WTC11 (cell line): ENCODE data around the gene TFAP2D. TPM values are rescaled to one million over a fixed set of nuclear protein-coding genes. Genes with fewer than 3 reads are reported as not detected.

Source experiments
- ATAC-seq: fragments of 200-7000 bp; cut with Tn5 transposase; 2 replicates; pipeline ENCODE4 v1.10.0; 2021; ENCODE audit warnings: mild to moderate bottlenecking, moderate library complexity
- CTCF ChIA-PET: fragments of 300-600 bp; sonication (Branson Sonifier 250); formaldehyde crosslinking; loops from one replicate; lab custom pipeline; 2021; ENCODE audit warnings: antibody characterized with exemption; lab: Charles Lee
- POLR2A ChIA-PET: fragments of 350-600 bp; sonication (Branson Sonifier 250); formaldehyde crosslinking; loops from one replicate; lab custom pipeline; 2021; ENCODE audit warnings: antibody characterized with exemption; lab: Charles Lee
- DNase-seq: peaks from one replicate; pipeline ENCODE4 v3.0.0; 2021; ENCODE audit warnings: low spot score
- H3K27ac Mint-ChIP-seq: 2 replicates; pipeline ENCODE4 v1.8.0; 2021; ENCODE audit warnings: mixed read lengths
- H3K27me3 Mint-ChIP-seq: 2 replicates; pipeline ENCODE4 v1.8.0; 2021; ENCODE audit warnings: low read depth, mild to moderate bottlenecking, moderate library complexity, mixed read lengths
- H3K36me3 Mint-ChIP-seq: 2 replicates; pipeline ENCODE4 v1.8.0; 2021; ENCODE audit warnings: mixed read lengths
- H3K4me1 Mint-ChIP-seq: 2 replicates; pipeline ENCODE4 v1.8.0; 2022; ENCODE audit warnings: mixed read lengths
- H3K4me3 Mint-ChIP-seq: 2 replicates; pipeline ENCODE4 v1.8.0; 2021; ENCODE audit warnings: mild to moderate bottlenecking, moderate library complexity, mixed read lengths
- H3K9me3 Mint-ChIP-seq: 2 replicates; pipeline ENCODE4 v1.8.0; 2021; ENCODE audit warnings: mixed read lengths
- AFF4 ChIP-seq: sonication (generic); formaldehyde crosslinking; IDR thresholded peaks from 2 replicates; pipeline ENCODE4 v1.8.1; 2023; ENCODE audit warnings: mild to moderate bottlenecking, missing genetic modification reagents, borderline replicate concordance
- ATF6 ChIP-seq: sonication (generic); formaldehyde crosslinking; IDR thresholded peaks from 2 replicates; pipeline ENCODE4 v1.8.1; 2023; ENCODE audit warnings: mild to moderate bottlenecking, missing genetic modification reagents
- CBFB ChIP-seq: sonication (generic); formaldehyde crosslinking; IDR thresholded peaks from 2 replicates; pipeline ENCODE4 v1.8.1; 2022; ENCODE audit warnings: mild to moderate bottlenecking, low read depth, missing genetic modification reagents
- CREB1 ChIP-seq: sonication (generic); formaldehyde crosslinking; IDR thresholded peaks from 2 replicates; pipeline ENCODE4 v1.8.0; 2023; ENCODE audit warnings: mild to moderate bottlenecking, missing genetic modification reagents
- CREM ChIP-seq: sonication (generic); formaldehyde crosslinking; IDR thresholded peaks from 2 replicates; pipeline ENCODE4 v1.8.1; 2022; ENCODE audit warnings: mild to moderate bottlenecking, missing genetic modification reagents, moderate library complexity
- ETV6 ChIP-seq: sonication (generic); formaldehyde crosslinking; IDR thresholded peaks from 2 replicates; pipeline ENCODE4 v1.8.1; 2022; ENCODE audit warnings: mild to moderate bottlenecking, missing genetic modification reagents
- MLX ChIP-seq: sonication (generic); formaldehyde crosslinking; IDR thresholded peaks from 2 replicates; pipeline ENCODE4 v1.8.1; 2023; ENCODE audit warnings: mild to moderate bottlenecking, missing genetic modification reagents, moderate library complexity
- PRRX2 ChIP-seq: fragments of 250-450 bp; sonication (Bioruptor Pico); IDR thresholded peaks from 2 replicates; pipeline ENCODE4 v1.8.0; 2021; ENCODE audit warnings: mild to moderate bottlenecking
- RELA ChIP-seq: sonication (generic); formaldehyde crosslinking; IDR thresholded peaks from 2 replicates; pipeline ENCODE4 v1.8.1; 2022; ENCODE audit warnings: missing genetic modification reagents, mild to moderate bottlenecking, borderline replicate concordance
- RORB ChIP-seq: fragments of 250-450 bp; sonication (Bioruptor Pico); IDR thresholded peaks from 2 replicates; pipeline ENCODE4 v1.9.0; 2021; ENCODE audit warnings: mild to moderate bottlenecking
- SMAD4 ChIP-seq: sonication (generic); formaldehyde crosslinking; IDR thresholded peaks from 2 replicates; pipeline ENCODE4 v1.8.0; 2022; ENCODE audit warnings: mild to moderate bottlenecking, missing genetic modification reagents
- TEAD4 ChIP-seq: sonication (generic); formaldehyde crosslinking; IDR thresholded peaks from 2 replicates; pipeline ENCODE4 v1.8.0; 2022; ENCODE audit warnings: mild to moderate bottlenecking, missing genetic modification reagents
- USF1 ChIP-seq: sonication (generic); formaldehyde crosslinking; IDR thresholded peaks from 2 replicates; pipeline ENCODE4 v1.8.0; 2022; ENCODE audit warnings: mild to moderate bottlenecking, missing genetic modification reagents
- ZBTB21 ChIP-seq: sonication (generic); formaldehyde crosslinking; IDR thresholded peaks from 2 replicates; pipeline ENCODE4 v1.8.1; 2023; ENCODE audit warnings: mild to moderate bottlenecking, missing genetic modification reagents, borderline replicate concordance
- ZBTB43 ChIP-seq: sonication (generic); formaldehyde crosslinking; IDR thresholded peaks from 2 replicates; pipeline ENCODE4 v1.8.1; 2023; ENCODE audit warnings: mild to moderate bottlenecking, missing genetic modification reagents
- ZNF121 ChIP-seq: sonication (generic); formaldehyde crosslinking; IDR thresholded peaks from 2 replicates; pipeline ENCODE4 v1.8.0; 2023; ENCODE audit warnings: missing genetic modification reagents
- ZNF423 ChIP-seq: fragments of 250-450 bp; sonication (Bioruptor Pico); IDR thresholded peaks from 2 replicates; pipeline ENCODE4 v2.1.2; 2022; ENCODE audit warnings: mild to moderate bottlenecking, moderate library complexity
- ZNF425 ChIP-seq: fragments of 250-450 bp; sonication (Bioruptor Pico); conservative IDR thresholded peaks from 2 replicates; pipeline ENCODE4 v1.9.0; 2021; ENCODE audit warnings: mild to moderate bottlenecking
- ZNF512 ChIP-seq: sonication (generic); formaldehyde crosslinking; IDR thresholded peaks from 2 replicates; pipeline ENCODE4 v1.8.1; 2022; ENCODE audit warnings: missing genetic modification reagents, borderline replicate concordance
- total RNA-seq: library from RNA; stranded (reverse); gene quantifications from 3 replicates; pipeline ENCODE4 v1.2.3, GENCODE V29; 2021

Gene TFAP2D
- total RNA-seq, 1 experiment from 2014 or later, result not detected

- POLR2A ChIA-PET, result interaction anchor here (0.5 to 0.6 kb wide), 2 partner anchors 227 to 824 kb away, joined by 4 to 5 read pairs; no protein-coding TSS in a partner anchor
- ATAC-seq (peak; percentile 29), DNase-seq (peak; percentile 49)
- peaks cover 98% of the 10 kb centered on the region for H3K27me3 Mint-ChIP-seq
- H3K4me3 Mint-ChIP-seq, result peak overlapping the region; percentile 70
- H3K36me3 Mint-ChIP-seq, result no peaks in the 10 kb centered on the region
- no peak overlapping the region for H3K27ac Mint-ChIP-seq
- TF ChIP-seq CBFB (CRISPR knock-in tag) (no peak), ZNF423 (CRISPR knock-in tag) (no peak), ZBTB21 (CRISPR knock-in tag) (no peak), RORB (CRISPR knock-in tag) (no peak), USF1 (no peak), AFF4 (CRISPR knock-in tag) (no peak), PRRX2 (CRISPR knock-in tag) (no peak), CREB1 (no peak)
- CTCF ChIA-PET, result no interaction called here
- no peaks in the 10 kb centered on the region for H3K9me3 Mint-ChIP-seq
- peaks cover 76% of the 10 kb centered on the region for H3K4me1 Mint-ChIP-seq
These were observed 106.9 kb downstream of the TFAP2D start for GRCh38 chr6:50819904-50820868.

- DNase-seq (no peak), ATAC-seq (no peak)
- peaks cover 98% of the 10 kb centered on the region for H3K27me3 Mint-ChIP-seq
- H3K36me3 Mint-ChIP-seq, result no peaks in the 10 kb centered on the region
- H3K27ac Mint-ChIP-seq, result no peak overlapping the region
- peak overlapping the region; percentile 70 for H3K4me3 Mint-ChIP-seq
- TF ChIP-seq CBFB (CRISPR knock-in tag), result no peak
- TF ChIP-seq TEAD4 (CRISPR knock-in tag), result no peak
- TF ChIP-seq ZBTB21 (CRISPR knock-in tag), result no peak
- no peak for TF ChIP-seq CREM
- TF ChIP-seq ZNF512 (CRISPR knock-in tag), result no peak
- TF ChIP-seq MLX (CRISPR knock-in tag), result no peak
- no peak for TF ChIP-seq ATF6 (CRISPR knock-in tag)
- TF ChIP-seq RELA (CRISPR knock-in tag), result no peak
- no peak for TF ChIP-seq ZBTB43 (CRISPR knock-in tag)
- no peak for TF ChIP-seq SMAD4 (CRISPR knock-in tag)
- no peak for TF ChIP-seq ETV6 (CRISPR knock-in tag)
- no peak for TF ChIP-seq ZNF425 (CRISPR knock-in tag)
- no peak for TF ChIP-seq ZNF121 (CRISPR knock-in tag)
- H3K4me1 Mint-ChIP-seq, result peaks cover 79% of the 10 kb centered on the region
- CTCF ChIA-PET, result no interaction called here
- H3K9me3 Mint-ChIP-seq, result no peaks in the 10 kb centered on the region
- POLR2A ChIA-PET, result interaction anchor here (0.6 kb wide), 1 partner anchor 226 kb away, joined by 5 read pairs; no protein-coding TSS in a partner anchor
These were observed 107.5 kb downstream of the TFAP2D start for GRCh38 chr6:50820869-50821264.
